GM18951 (cell line): ENCODE results near the gene BCR.

ENCODE experiments used
- POLR2A ChIP-seq: IDR thresholded peaks from 4 replicates; pipeline ENCODE4 v1.6.1; 2011; ENCODE audit warnings: mild to moderate bottlenecking; ENCODE audit not compliant: insufficient read length, insufficient read depth; ENCODE audit errors: extremely low read depth
- in situ Hi-C: fragments of 300-500 bp; cut with MboI; formaldehyde crosslinking; loops from one replicate; pipeline ENCODE4 v1.12.0; 2022; ENCODE audit warnings: low sequenced_read_pairs, mixed read lengths, inconsistent platforms; ENCODE audit not compliant: unreplicated experiment

Gene BCR

GRCh38 chr22:23232094-23232905 is 52.0 kb downstream of the BCR start:
- in situ Hi-C loops, result no loop called here
- TF ChIP-seq POLR2A, result no peak

GRCh38 chr22:23233084-23233531 is 52.8 kb downstream of the BCR start:
- TF ChIP-seq POLR2A, result no peak
- in situ Hi-C loops, result no loop called here

GRCh38 chr22:23233752-23234408 is 53.6 kb downstream of the BCR start:
- in situ Hi-C loops, result no loop called here

GRCh38 chr22:23234409-23235161 is 54.3 kb downstream of the BCR start:
- in situ Hi-C loops, result no loop called here

More at GRCh38 chr22:23233752-23234408, 53.6 kb downstream of the BCR start:
- TF ChIP-seq POLR2A, result no peak

GRCh38 chr22:23235425-23235824 is 55.1 kb downstream of the BCR start:
- in situ Hi-C loops, result no loop called here
- TF ChIP-seq POLR2A, result no peak

More at GRCh38 chr22:23234409-23235161, 54.3 kb downstream of the BCR start:
- TF ChIP-seq POLR2A, result no peak

- in situ Hi-C loops, result no loop called here
- no peak for TF ChIP-seq POLR2A
Observed at GRCh38 chr22:23236026-23236425, 55.7 kb downstream of the BCR start.

- in situ Hi-C loops, result no loop called here
- TF ChIP-seq POLR2A, result no peak
Observed at GRCh38 chr22:23236440-23237184, 56.3 kb downstream of the BCR start.

- in situ Hi-C loops, result no loop called here
- no peak for TF ChIP-seq POLR2A
Observed at GRCh38 chr22:23237201-23237798, 57.0 kb downstream of the BCR start.

GRCh38 chr22:23237841-23238240 is 57.5 kb downstream of the BCR start:
- TF ChIP-seq POLR2A, result no peak
- in situ Hi-C loops, result no loop called here

DNA sequence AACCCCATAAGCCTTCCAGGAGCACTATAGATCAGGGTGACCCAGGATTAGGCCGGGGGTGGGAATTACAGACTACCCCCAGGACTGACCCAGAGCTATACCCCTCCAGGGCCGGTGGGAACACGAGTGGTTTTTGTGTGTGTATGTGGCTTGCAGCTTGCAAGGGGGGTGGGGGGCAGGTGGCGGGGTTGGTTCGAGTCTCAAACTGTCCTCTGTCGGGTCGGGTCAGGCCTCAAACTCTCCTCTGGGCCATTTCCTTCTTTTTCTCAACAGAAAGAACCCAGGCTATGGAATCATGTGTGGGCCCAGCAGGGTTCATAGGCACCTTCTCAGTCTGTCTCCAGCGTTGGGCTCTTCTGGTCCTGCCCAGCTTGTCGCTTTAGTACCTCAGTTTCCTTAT is 58.4 kb downstream of the BCR start:
- in situ Hi-C loops, result no loop called here
- no peak for TF ChIP-seq POLR2A

GRCh38 chr22:23239429-23239828 is 59.1 kb downstream of the BCR start:
- TF ChIP-seq POLR2A, result no peak
- in situ Hi-C loops, result no loop called here

- in situ Hi-C loops, result no loop called here
- no peak for TF ChIP-seq POLR2A
Observed at GRCh38 chr22:23240639-23241389, 60.5 kb downstream of the BCR start.
